ENCODE data around the gene DIP2C.
"Not testable (repeated sequence)": the region's sequence is repeated elsewhere in the genome, so short reads cannot be mapped to it uniquely, and the experiment has no call there.

The DIP2C gene

DNA sequence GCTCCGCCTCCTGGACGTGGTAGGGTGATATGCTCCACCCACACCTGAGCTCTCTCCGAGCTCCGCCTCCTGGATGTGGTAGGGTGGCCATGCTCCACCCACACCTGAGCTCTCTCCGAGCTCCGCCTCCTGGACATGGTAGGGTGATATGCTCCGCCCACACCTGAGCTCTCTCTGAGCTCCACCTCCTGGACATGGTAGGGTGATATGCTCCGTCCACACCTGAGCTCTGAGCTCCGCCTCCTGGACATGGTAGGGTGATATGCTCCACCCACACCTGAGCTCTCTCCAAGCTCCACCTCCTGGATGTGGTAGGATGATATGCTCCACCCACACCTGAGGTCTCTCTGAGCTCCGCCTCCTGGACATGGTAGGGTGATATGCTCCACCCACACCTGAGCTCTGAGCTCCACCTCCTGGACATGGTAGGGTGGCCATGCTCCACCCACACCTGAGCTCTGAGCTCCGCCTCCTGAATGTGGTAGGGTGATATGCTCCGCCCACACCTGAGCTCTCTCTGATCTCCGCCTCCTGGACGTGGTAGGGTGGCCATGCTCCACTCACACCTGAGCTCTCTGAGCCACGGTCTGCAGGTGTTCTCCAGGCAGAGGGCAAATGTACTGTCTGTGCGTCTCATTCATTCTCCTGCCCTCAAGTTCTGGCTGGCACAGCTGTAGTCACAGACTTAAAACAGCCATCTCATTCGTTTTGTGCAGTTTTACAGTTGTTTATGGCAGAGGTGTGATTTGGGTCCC is 252.4 kb downstream of the DIP2C start:
- no peaks in the 10 kb centered on the region for H3K4me1 ChIP-seq (ENCODE audit: insufficient read depth, low read length)
- H2AFZ ChIP-seq (ENCODE audit: low read depth, low read length) = no peak overlapping the region
- no peak overlapping the region for H3K4me3 ChIP-seq (ENCODE audit: low read length)
- H3K9me3 ChIP-seq (ENCODE audit: low read length) = peaks cover 4% of the 10 kb centered on the region
- H3K27me3 ChIP-seq (ENCODE audit: insufficient read depth, low read length) = no peaks in the 10 kb centered on the region
- peaks cover 33% of the 10 kb centered on the region for H3K36me3 ChIP-seq (ENCODE audit: insufficient read depth, low read length)

DNA sequence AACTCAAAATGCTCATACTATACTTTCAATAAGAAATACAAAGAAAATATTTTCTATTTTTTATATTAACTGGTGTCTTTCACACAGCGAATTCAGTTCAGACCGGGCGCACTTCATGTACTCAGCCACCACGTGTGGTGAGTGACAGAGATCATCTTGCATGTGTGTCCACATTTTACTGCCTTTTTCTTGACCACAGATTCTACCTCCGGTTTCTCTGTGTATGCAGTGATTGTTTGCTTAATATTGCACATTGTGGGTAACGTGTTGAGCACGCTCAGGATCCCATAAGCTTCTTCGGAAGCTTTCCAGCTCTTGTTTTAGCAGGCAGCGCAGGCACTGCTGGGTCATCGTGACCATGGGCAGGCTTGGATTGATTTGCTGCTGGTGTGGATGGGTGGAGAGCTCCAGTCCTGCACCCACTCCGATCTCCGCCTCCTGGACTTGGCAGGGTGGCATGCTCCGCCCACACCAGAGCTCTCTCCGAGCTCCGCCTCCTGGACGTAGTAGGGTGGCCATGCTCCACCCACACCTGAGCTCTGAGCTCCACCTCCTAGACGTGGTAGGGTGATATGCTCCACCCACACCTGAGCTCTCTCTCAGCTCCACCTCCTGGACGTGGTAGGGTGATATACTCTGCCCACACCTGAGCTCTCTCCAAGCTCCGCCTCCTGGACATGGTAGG is 253.3 kb downstream of the DIP2C start:
- peaks cover 33% of the 10 kb centered on the region for H3K36me3 ChIP-seq (ENCODE audit: insufficient read depth, low read length)
- no peak overlapping the region for H2AFZ ChIP-seq (ENCODE audit: low read depth, low read length)
- no peaks in the 10 kb centered on the region for H3K4me1 ChIP-seq (ENCODE audit: insufficient read depth, low read length)
- no peaks in the 10 kb centered on the region for H3K27me3 ChIP-seq (ENCODE audit: insufficient read depth, low read length)
- H3K4me3 ChIP-seq (ENCODE audit: low read length) = no peak overlapping the region
- H3K9me3 ChIP-seq (ENCODE audit: low read length) = peaks cover 4% of the 10 kb centered on the region

DNA sequence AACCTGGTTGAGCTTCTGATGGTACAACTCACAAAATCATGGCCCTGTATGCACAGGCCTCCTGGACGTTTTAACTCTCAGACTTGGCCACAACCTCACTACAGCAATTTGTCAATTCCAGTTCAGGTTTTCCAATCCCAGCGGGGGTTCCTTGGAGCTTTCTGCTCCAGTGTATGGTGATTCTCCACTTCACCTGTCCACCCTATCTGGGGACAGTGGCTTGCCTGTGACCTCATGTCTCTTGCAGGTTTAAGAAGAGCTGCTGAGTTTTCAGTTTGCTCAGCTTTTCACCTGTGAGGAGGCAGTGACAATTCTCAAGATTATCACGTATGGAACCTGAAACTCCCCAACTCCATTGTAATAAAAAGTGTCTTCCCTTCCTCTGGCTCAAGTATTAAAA is 254.1 kb downstream of the DIP2C start:
- peaks cover 28% of the 10 kb centered on the region for H3K36me3 ChIP-seq (ENCODE audit: insufficient read depth, low read length)
- H3K9me3 ChIP-seq (ENCODE audit: low read length) = peaks cover 4% of the 10 kb centered on the region
- no peak overlapping the region for H2AFZ ChIP-seq (ENCODE audit: low read depth, low read length)
- H3K4me1 ChIP-seq (ENCODE audit: insufficient read depth, low read length) = no peaks in the 10 kb centered on the region
- no peaks in the 10 kb centered on the region for H3K27me3 ChIP-seq (ENCODE audit: insufficient read depth, low read length)
- no peak overlapping the region for H3K4me3 ChIP-seq (ENCODE audit: low read length)

DNA sequence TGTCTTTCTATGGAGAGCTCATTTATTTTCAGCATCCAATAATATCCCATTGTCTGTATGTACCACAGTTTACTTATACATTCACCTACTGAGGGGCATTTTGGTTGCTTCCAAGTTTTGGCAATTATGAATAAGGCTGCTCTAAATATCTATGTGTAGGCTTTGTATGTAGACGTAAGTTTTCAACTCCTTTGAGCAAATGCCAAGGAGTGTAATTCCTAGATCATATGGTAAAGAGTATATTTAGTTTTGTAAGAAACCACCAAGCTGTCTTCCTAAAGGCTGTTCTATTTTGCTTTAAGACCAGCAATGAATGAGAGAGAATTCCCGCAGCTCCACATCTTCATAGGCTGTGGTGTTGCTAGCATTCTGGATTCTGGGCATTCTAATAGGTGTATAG is 259.8 kb downstream of the DIP2C start:
- Histone ChIP-seq H2AFZ (ENCODE audit: low read depth, low read length) (no peak overlapping the region), H3K4me1 (ENCODE audit: insufficient read depth, low read length) (no peaks in the 10 kb centered on the region), H3K27me3 (ENCODE audit: insufficient read depth, low read length) (no peaks in the 10 kb centered on the region), H3K9me3 (ENCODE audit: low read length) (peaks cover 4% of the 10 kb centered on the region), H3K36me3 (ENCODE audit: insufficient read depth, low read length) (peaks cover 6% of the 10 kb centered on the region), H3K4me3 (ENCODE audit: low read length) (no peak overlapping the region)

DNA sequence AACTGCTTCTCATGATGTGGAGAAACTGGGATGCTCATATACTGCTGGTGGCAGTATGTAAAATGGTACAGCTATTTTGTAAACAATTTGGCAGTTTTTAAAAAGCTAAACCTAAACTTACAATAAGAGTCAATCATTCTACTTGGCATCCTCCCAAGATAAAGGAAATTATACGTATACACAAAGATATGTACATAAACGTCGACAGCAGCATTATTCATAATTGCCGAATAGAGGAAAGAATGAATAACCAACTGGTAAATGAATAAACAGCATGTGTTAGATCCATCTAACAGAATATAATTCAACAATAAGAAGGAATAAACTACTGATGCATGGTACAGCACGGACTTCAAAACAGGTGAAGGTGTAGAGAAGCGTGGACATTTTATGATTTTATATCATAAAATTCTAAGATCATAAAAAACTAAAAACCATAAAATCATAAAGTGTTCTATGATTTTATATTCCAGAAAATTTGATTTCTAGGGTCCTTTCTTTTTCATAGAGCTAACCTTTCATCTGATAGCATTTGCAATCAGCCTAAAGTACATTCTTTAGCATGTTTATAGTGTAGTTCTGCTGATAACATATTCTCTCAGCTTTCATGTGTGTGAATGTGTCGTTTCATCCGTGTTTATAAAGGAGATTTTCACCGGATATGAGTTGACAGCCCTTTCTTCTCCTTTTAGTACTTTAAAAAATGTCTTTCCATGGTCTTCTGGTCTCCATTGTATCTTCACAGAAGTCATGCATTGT is 261.5 kb downstream of the DIP2C start:
- peaks cover 7% of the 10 kb centered on the region for H3K36me3 ChIP-seq (ENCODE audit: insufficient read depth, low read length)
- no peaks in the 10 kb centered on the region for H3K4me1 ChIP-seq (ENCODE audit: insufficient read depth, low read length)
- peaks cover 4% of the 10 kb centered on the region for H3K9me3 ChIP-seq (ENCODE audit: low read length)
- no peaks in the 10 kb centered on the region for H3K27me3 ChIP-seq (ENCODE audit: insufficient read depth, low read length)
- no peak overlapping the region for H2AFZ ChIP-seq (ENCODE audit: low read depth, low read length)
- no peak overlapping the region for H3K4me3 ChIP-seq (ENCODE audit: low read length)

DNA sequence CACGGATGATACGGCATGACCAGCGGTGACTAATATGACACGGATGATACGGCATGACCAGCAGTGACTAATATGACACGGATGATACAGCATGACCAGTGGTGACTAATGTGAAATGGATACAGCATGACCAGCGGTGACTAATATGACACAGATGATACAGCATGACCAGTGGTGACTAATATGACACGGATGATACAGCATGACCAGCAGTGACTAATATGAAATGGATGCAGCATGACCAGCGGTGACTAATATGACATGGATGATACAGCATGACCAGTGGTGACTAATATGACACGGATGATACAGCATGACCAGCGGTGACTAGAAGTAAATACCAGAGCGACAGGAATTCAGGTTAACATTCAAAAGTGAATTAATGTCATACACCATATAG is 264.1 kb downstream of the DIP2C start:
- H3K27me3 ChIP-seq (ENCODE audit: insufficient read depth, low read length); H3K4me1 ChIP-seq (ENCODE audit: insufficient read depth, low read length); H2AFZ ChIP-seq (ENCODE audit: low read depth, low read length); H3K9me3 ChIP-seq (ENCODE audit: low read length); H3K4me3 ChIP-seq (ENCODE audit: low read length): not testable (repeated sequence)
- H3K36me3 ChIP-seq (ENCODE audit: insufficient read depth, low read length) = peaks cover 22% of the 10 kb centered on the region

DNA sequence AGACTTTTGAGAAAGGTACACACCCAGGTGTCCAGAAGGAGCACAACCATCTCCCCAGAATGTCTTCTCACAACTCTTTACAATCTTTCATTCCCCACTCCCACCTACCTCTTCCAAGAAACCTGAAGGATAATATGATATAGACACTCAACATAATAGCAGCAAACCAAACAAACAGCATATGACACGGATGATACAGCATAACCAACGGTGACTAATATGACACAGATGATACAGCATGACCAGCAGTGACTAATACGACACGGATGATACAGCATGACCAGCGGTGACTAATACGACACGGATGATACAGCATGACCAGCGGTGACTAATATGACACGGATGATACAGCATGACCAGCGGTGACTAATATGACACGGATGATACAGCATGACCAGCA is 264.7 kb downstream of the DIP2C start:
- H3K4me1 ChIP-seq (ENCODE audit: insufficient read depth, low read length); H3K27me3 ChIP-seq (ENCODE audit: insufficient read depth, low read length); H3K4me3 ChIP-seq (ENCODE audit: low read length); H3K9me3 ChIP-seq (ENCODE audit: low read length); H2AFZ ChIP-seq (ENCODE audit: low read depth, low read length): not testable (repeated sequence)
- peaks cover 28% of the 10 kb centered on the region for H3K36me3 ChIP-seq (ENCODE audit: insufficient read depth, low read length)

DNA sequence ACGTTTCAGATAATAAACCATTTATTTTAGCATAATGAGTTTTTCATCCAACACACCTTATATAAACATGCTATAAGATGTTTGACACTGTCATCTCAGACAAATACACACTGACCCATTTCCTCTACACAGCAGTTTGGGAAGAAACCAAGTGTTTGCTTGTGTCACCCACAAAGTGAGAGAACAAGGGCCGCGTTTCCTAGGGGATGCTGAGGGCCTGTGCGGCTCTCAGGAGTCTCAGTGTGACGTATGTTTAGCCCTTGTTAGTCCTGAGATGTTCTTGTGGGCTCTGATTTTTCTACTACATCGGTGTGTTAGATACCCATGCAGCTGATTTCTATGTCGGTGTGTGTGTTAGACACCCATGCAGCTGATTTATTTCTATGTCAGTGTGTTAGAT is 266.3 kb downstream of the DIP2C start:
- Histone ChIP-seq H3K9me3 (ENCODE audit: low read length) (peaks cover 7% of the 10 kb centered on the region), H2AFZ (ENCODE audit: low read depth, low read length) (no peak overlapping the region)

DNA sequence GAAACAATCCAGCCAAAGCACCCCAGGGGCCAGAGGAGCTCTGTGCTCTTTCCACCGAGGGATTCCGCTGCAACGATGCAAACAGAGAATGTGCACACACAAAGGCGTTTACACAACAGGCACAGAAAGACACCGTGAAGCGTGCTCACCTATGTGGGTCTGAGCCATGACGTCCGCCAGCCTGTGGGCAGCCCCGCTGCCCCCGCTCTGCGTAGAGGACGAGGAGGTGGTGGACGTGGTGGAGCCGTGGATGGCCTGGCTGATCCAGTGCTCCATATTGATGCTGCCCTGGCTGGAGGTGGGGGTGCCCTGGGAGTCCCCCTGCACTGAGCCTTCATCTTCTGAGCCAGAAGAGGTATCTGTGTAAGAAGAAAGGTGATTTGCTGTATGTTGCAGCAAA is 266.8 kb downstream of the DIP2C start:
- Histone ChIP-seq H3K9me3 (ENCODE audit: low read length) (peaks cover 7% of the 10 kb centered on the region), H3K4me3 (ENCODE audit: low read length) (no peak overlapping the region), H3K36me3 (ENCODE audit: insufficient read depth, low read length) (peaks cover 41% of the 10 kb centered on the region), H3K4me1 (ENCODE audit: insufficient read depth, low read length) (no peaks in the 10 kb centered on the region), H3K27me3 (ENCODE audit: insufficient read depth, low read length) (no peaks in the 10 kb centered on the region), H2AFZ (ENCODE audit: low read depth, low read length) (no peak overlapping the region)

More for the DNA sequence above, 266.3 kb downstream of the DIP2C start:
- Histone ChIP-seq H3K36me3 (ENCODE audit: insufficient read depth, low read length) (peaks cover 40% of the 10 kb centered on the region), H3K4me3 (ENCODE audit: low read length) (no peak overlapping the region), H3K27me3 (ENCODE audit: insufficient read depth, low read length) (no peaks in the 10 kb centered on the region), H3K4me1 (ENCODE audit: insufficient read depth, low read length) (no peaks in the 10 kb centered on the region)

DNA sequence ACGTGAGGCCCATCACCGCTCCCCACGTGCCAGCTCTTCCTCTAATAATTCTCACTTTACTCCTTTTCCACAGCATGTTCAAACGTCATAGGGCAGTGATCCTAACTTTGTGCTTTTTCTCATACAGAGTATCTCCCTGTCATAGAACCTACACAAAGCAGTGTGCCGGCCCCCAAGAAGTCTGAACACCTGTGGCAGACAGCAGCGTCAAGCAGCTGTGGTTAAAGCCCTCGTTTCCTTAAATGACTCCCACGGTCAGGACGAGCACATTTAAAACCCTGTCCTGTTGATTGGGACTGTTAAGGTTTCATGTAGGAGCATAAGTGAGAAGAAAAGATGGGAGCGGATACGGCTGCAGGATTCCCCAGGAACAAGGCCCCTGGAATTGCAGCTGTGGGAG is 267.2 kb downstream of the DIP2C start:
- Histone ChIP-seq H3K4me3 (ENCODE audit: low read length) (no peak overlapping the region), H3K9me3 (ENCODE audit: low read length) (peaks cover 7% of the 10 kb centered on the region), H2AFZ (ENCODE audit: low read depth, low read length) (no peak overlapping the region), H3K4me1 (ENCODE audit: insufficient read depth, low read length) (no peaks in the 10 kb centered on the region), H3K36me3 (ENCODE audit: insufficient read depth, low read length) (peaks cover 44% of the 10 kb centered on the region), H3K27me3 (ENCODE audit: insufficient read depth, low read length) (no peaks in the 10 kb centered on the region)

DNA sequence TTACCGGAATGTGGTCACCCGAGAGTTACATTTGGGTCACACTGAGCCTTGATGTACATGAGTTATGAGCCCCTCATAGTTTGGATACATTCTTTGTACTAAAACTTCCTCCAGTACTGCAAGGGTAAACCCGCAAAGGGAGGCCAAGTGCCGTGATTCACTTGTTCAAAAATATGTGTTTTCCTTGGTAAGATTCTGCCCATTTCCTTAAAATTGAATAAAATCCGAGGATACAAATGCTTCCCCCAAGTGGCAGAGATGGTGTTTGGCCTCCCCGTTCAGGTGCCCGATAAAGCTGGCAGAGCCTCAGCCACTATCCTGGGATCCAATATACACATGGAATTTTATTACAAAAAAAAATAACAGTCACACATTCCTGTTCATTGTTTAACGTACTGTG is 268.3 kb downstream of the DIP2C start:
- H3K9me3 ChIP-seq (ENCODE audit: low read length) = peaks cover 7% of the 10 kb centered on the region
- no peak overlapping the region for H2AFZ ChIP-seq (ENCODE audit: low read depth, low read length)
- no peaks in the 10 kb centered on the region for H3K27me3 ChIP-seq (ENCODE audit: insufficient read depth, low read length)
- no peak overlapping the region for H3K4me3 ChIP-seq (ENCODE audit: low read length)
- peaks cover 51% of the 10 kb centered on the region for H3K36me3 ChIP-seq (ENCODE audit: insufficient read depth, low read length)
- H3K4me1 ChIP-seq (ENCODE audit: insufficient read depth, low read length) = no peaks in the 10 kb centered on the region

DNA sequence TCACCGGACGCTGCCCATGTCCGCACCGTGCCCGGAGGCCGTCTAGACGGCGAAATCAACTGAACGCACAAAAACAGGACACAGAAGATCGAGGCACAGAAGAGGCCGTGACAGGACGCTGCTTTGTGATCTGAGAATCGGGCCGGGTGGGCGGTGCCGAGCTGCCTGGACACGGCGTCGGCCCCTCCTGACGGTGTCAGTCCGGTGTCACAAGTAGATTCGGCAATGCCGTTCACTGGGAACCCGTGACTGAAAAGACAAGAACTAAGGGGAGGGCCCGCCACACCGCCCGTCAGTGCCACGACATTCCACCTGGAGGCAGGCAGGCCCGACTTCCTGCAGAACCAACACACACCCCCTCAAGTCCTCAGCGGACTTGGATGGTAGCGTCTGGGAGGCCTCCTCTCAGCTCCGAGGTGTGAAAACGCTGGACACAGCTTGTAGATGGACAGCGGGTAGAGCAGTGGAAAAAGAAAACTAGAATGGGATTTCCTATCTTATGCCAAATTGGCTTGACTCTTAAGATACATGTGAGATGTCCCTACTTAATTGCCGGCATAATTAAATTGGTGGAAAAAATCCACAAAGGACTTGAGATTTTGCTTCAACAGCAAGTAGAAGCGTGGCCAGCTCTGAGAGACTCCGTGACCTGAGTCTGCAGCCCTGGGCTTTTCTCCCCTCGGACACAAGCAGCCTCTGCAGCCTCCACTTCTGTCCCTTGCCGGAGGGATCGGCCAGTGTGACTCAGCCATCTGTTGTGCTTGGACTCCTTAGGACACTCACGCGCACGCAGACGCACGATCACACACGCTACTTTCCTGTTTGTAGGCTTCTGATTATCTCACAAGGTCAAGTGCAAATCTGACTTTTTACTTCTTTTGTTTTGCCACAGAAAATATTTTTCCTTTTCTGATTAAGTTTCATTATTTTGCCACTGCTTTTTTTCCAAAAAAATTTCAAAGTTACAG is 269.0 kb downstream of the DIP2C start:
- Histone ChIP-seq H2AFZ (ENCODE audit: low read depth, low read length) (no peak overlapping the region), H3K36me3 (ENCODE audit: insufficient read depth, low read length) (peaks cover 57% of the 10 kb centered on the region), H3K4me1 (ENCODE audit: insufficient read depth, low read length) (no peaks in the 10 kb centered on the region), H3K9me3 (ENCODE audit: low read length) (peaks cover 7% of the 10 kb centered on the region), H3K4me3 (ENCODE audit: low read length) (no peak overlapping the region), H3K27me3 (ENCODE audit: insufficient read depth, low read length) (no peaks in the 10 kb centered on the region)
